Brain pericyte (primary cell): ENCODE data around the gene SIGLEC14.
A peak's percentile ranks its signal among the peaks of the same experiment; 100 is the strongest.
"Not testable (repeated sequence)": the region's sequence is repeated elsewhere in the genome, so short reads cannot be mapped to it uniquely, and the experiment has no call there.

ENCODE experiments used
- DNase-seq: peaks from one replicate; pipeline ENCODE4 v3.0.0-alpha.2; 2012; ENCODE audit warnings: low read depth, low spot score

SIGLEC14 gene

GRCh38 chr19:51675911-51676565, 29.4 kb upstream of the SIGLEC14 start:
- DNase-seq = not testable (repeated sequence)

DNA sequence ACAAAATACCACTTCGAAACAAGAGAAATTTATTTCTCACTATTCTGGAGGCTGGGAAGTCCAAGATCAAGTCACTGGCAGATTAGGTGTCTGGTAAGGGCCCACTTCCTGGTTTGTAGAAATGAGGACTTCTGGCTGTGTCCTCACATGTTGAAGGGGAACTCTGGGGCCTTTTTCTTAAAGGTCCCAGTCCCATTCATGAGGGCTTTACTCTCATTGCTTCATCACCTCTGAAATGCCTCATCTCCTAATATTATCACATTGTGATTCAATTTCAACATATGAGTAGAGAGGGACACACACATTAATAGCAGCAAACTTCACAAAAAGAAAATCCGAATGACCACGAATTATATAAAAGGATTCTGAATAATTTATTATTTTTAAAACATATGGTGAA, 21.6 kb upstream of the SIGLEC14 start:
- no peak for DNase-seq

DNA sequence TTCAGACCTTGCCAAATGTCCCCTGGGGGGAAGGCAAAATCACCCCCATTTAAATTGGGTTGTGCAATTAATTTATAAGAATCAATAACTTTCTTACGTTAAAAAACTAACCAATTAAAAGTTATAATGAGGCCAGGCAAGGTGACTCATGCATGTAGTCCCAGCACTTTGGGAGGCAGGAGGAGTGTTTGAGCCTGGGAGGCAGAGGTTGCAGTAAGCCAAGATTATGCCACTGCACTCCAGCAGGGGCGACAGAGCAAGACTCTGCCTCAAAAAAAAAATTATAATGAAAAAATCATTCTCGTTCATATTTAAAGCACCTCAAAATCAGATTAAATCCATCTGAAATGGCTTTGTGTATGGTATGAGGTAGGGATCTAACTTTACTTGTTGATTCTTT, 18.4 kb upstream of the SIGLEC14 start:
- no peak for DNase-seq

GRCh38 chr19:51664131-51664530, 17.5 kb upstream of the SIGLEC14 start:
- DNase-seq = no peak

DNA sequence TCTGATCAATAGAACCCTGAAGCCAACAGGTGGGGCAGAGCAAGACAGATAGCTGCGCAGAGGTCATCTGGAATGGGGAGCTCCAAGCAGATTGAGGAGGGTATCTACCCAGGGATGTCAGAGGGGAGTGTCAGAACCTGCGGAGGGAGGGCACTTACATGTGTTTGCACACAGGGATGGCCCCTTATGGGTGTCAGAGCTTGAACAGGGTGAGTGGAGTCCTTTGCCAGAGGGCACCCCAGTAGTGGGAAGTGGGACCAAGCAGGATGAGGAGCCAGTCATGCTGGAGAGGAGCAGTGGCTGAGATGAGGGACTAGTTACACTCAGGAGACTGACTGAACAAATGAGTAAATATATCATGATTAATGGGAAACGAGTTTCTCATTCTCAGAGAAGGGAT, 17.0 kb upstream of the SIGLEC14 start:
- no peak for DNase-seq

- DNase-seq = peak; percentile 36
Observed at GRCh38 chr19:51660975-51661600, 14.5 kb upstream of the SIGLEC14 start.

DNA sequence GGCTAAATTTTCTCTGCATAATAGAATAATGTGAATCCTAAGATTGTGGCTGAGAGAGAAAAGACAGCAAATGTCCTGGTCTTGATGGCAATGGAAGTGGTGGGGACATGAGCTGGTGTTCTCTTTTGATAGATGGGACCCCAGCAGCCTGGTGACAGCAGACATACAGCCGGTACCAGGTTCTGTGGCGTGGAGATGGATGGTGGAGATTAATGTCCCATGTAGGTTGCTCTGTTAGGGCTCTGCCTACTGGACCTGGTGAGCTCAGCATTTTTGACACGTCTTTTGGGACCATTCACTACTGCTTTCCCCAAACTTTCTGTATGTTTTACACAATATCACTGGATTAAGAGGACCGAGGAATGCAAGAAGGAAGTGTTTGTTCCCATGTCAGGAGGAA, 8.2 kb upstream of the SIGLEC14 start:
- no peak for DNase-seq

DNA sequence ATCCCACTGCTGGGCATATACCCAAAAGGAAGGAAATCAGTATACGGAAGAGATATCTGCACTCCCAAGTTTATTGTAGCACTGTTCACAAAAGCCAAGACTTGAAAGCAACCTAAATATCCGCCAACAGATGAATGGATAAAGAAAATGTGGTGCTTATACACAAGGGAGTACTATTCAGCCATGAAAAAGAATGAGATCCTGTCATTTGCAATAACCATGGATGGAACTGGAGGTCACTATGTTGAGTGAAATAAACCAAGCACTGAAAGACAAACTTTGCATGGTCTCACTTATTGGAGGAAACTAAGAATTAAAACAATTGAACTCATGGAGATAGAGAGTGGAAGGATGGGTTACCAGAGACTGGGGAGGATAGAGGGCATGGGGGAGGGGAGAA, 6.5 kb upstream of the SIGLEC14 start:
- no peak for DNase-seq

DNA sequence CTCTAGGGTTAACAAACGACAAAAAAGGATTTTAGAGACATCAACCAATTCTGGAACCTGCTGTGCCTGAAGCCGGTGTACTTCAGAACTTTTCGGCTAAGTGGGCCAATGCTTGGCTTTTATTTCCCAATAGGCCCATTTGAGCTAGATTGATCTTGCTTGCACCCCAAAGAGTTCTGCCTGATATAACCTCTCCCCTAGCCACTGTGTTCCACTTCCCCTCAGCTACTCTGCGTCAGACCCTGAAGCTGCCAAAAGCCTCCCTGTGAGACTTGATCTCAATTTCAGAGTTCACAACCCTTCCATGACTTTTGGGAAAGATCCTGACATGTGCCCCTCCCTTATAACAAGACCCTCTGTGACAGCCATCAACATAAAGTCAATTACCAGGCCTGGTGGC, 5.6 kb upstream of the SIGLEC14 start:
- DNase-seq = no peak

DNA sequence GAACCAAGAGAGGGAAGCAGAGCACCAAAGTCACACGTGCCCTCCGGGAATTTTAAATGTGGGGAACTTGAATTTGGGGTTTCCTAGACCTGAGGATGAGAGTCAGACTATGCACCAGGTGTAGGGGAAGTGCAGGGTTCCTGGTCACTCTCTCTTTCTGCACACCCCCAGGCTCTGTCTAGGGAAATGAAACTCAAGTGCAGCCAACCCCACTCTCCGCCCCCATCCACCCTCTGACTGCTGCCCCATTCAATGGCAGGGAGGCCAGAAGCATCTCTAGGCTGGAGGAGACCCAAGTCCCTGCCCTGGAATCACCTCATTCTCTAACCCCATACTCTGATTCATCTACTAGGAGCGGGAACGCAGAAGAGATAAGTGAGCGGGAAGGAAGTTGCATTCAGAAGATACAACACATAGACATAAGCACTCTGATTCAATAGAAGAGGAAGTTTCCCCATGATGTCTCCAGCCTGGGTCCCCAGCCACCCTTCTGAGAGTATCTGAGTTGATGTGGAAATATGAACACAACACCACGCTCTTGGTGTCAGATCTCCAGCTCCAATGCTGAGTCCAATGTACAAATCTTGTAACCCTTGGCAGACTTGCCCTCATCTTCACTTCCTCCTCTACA, 4.7 kb upstream of the SIGLEC14 start:
- DNase-seq = no peak

- no peak for DNase-seq
Observed at GRCh38 chr19:51647318-51647717, 693 bp upstream of the SIGLEC14 start.

DNA sequence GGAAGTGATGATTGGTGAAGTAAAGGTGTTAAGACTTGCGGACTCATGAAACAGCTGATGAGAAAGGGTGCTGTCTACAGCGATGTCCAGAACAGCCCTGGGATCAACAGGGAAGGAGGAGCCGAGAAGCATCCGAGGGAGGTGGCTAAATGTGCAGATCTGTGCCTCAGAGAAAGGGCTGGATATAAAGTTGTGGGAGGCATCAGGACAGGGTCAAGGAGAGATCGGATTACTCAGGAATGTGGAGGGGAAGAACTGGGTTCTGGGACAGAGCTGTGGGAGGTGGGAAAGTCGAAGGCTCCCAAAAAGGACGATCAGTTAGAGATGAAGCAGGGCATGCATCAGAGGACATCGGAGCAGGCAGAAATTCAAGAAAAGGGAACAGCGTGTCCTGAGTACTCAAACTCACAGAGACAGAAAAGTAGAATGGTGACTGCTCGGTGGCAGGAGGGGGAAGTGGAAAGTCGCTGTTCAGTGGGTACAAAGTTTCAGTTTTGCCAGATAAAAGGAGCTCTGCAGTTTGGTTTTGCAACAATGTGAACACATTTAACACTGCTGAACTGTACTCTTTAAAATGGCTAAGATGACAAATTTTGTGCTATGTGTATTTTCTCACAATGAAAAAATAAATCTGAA, 1.9 kb downstream of the SIGLEC14 start:
- no peak for DNase-seq

- no peak for DNase-seq
Observed at GRCh38 chr19:51641648-51642047, 5.0 kb downstream of the SIGLEC14 start.

- no peak for DNase-seq
Observed at GRCh38 chr19:51640386-51640785, 6.2 kb downstream of the SIGLEC14 start.

DNA sequence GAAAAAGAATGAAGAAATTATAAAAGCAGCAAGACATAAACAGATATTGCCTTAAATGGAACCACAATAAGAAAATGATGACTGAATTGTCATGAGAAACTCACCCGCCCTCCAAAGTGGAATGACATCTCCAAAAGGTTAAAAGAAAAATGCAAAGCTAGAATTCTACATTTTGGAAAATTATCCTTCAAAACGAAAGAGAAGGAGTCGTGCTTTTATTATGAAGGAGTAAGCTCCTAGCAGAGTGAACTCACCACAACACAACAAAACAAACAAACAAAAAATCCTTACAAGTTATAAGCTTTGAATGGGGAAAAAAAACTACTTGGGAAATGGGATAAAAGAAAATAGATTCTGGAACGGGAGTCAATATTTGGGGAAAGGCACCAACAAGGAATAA, 6.7 kb downstream of the SIGLEC14 start:
- DNase-seq = no peak

- no peak for DNase-seq
Observed at GRCh38 chr19:51637362-51637978, 9.2 kb downstream of the SIGLEC14 start.

- no peak for DNase-seq
Observed at GRCh38 chr19:51632126-51632525, 14.5 kb downstream of the SIGLEC14 start.

DNA sequence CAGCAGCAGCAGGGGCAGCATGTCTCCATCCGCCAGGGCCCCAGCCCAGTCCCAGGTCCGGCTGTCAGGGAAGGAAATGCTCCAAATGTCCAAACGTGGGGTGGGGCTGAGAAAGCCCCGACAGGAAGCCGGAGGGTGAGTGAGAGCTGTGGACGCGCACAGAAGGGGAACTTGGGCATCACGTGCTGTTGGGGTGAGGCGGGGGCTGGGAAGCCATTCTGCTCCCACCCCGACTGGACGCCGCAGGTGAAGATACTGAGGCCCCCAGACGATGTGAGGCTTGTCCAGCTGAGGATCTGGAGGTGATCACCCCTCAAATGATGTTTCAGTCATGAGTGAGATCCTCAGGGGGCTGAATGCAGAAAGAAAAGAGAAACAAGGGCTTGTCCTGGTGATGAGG, 16.3 kb downstream of the SIGLEC14 start, which contains the start of gene SIGLEC5:
TSS of gene SIGLEC5 (minus strand) at position 87 of the 400 bp plus-strand sequence. CDS start at position 21, 66 bp downstream.
- not testable (repeated sequence) for DNase-seq

GRCh38 chr19:51628153-51628939, 18.3 kb downstream of the SIGLEC14 start:
- DNase-seq = no peak

DNA sequence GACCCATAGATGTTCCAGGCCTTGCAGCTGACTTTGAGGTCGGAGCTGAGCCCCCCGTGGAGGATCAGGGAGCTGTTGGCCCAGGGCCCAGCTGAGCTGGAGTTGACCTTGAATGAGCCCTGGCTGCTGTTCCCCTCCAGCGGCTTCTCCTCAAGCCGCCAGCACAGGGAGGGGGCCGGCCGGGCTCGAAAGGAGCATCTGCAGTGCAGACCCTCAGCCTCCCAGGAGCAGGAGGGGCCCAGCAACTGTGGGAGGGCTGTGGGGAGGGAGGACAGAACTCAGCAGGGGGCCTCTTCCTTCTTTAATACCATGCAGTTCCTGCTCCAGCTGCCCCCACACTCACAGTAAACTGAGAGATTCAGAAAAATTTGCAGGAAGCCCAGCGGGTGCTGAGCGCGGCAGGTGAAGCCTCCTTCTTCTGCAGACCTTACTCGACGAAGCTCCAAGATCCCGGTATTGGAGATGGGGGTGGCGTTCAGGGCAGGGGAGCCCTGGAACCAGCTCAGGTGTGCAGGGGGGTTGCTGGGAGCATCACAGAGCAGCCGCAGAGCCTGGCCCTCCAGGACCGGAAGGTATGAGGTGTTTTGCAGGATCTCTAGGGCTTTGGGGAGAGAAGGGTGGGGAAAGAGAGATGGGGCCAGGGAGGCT, 19.0 kb downstream of the SIGLEC14 start:
- DNase-seq = no peak

DNA sequence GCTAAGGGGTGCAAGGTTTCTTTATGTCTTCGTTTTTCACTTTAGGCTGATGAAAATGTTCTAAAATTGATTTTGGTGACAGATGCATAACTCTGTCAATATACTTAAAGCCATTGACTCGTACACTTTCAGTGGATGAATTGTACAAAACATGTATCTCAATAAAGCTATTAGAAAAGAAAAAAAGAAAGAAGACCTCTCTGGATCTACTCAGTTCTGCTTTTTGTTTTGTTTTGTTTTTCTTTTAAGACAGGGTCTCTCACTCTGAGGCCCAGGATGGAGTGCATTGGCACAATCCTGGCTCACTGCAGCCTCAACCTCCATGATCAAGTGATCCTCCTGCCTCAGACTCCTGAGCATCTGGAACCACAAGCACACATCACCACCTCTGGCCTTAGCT, 19.9 kb downstream of the SIGLEC14 start:
- no peak for DNase-seq
